GM18951 (cell line): Measurements from ENCODE around the gene TRIM64C.
"Not testable (repeated sequence)": the region's sequence is repeated elsewhere in the genome, so short reads cannot be mapped to it uniquely, and the experiment has no call there.

ENCODE experiments used
- in situ Hi-C: fragments of 300-500 bp; cut with MboI; formaldehyde crosslinking; loops from one replicate; pipeline ENCODE4 v1.12.0; 2022; ENCODE audit warnings: low sequenced_read_pairs, mixed read lengths, inconsistent platforms; ENCODE audit not compliant: unreplicated experiment

Gene TRIM64C, protein sequence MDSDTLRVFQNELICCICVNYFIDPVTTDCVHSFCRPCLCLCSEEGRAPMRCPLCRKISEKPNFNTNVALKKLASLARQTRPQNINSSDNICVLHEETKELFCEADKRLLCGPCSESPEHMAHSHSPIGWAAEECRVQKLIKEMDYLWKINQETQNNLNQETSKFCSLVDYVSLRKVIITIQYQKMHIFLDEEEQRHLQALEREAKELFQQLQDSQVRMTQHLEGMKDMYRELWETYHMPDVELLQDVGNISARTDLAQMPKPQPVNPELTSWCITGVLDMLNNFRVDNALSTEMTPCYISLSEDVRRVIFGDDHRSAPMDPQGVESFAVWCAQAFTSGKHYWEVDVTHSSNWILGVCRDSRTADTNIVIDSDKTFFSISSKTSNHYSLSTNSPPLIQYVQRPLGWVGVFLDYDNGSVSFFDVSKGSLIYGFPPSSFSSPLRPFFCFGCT

DNA sequence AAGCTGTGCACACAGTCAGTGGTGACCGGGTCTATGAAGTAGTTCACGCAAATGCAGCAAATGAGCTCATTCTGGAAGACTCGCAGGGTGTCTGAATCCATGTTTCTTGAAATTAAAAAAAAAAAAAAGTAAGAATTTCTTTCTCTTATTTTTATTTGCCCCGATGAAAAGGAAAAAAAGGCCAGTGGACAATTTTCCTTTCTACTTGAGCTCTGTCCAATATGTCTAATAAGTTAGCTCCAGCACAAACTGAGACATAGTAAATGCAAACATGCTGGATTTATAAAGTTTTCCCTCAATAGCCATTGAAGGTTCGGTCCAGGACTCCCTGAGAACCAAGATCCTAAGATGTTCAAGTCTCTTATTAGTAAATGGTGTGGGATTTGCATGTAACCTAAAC is at the start of gene TRIM64C:
Gene TRIM64C, minus strand, starts transcription at position 101 of the 400 bp plus-strand sequence. Its CDS starts 0 bp downstream, at position 101.
- in situ Hi-C loops, result not testable (repeated sequence)

DNA sequence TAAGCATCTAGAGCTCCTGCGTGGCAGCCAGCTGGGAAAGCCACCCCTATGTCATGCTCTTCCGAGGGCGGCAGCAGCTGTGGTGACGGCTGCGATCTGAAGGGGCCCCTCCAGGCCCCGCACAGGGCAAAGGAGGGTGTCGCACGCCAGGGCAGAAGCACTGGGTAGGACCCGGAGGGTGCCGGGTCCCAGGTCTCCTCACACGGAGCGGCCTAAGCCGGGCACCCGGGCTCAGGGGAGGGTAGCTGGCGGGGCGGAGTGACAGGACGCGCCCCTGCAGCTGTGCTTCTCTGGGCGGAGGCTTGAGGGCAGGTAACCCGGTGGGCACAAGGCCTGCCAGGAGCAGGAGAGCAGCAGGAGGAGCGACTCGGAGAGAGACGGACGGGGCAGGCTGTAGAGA is 43.4 kb upstream of the TRIM64C start:
- in situ Hi-C loops, result not testable (repeated sequence)

DNA sequence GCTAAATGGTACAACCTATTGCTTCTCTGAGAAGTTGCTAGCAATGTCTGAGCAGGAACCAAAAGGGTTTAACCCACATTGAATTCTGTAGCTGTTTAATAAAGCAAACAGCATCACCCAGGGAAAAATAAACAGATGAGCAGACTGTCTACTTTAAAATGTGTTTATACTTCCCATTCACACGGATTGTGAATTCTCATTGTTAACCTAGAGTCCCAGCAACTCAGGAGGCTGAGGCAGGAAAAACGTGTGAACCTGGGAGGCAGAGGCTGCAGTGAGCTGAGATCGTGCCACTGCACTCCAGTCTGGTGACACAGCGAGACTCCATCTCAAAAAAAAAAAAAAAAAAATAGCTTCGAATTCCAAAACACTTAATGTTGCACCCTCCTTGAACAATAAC is 11.0 kb upstream of the TRIM64C start:
- in situ Hi-C loops, result not testable (repeated sequence)

DNA sequence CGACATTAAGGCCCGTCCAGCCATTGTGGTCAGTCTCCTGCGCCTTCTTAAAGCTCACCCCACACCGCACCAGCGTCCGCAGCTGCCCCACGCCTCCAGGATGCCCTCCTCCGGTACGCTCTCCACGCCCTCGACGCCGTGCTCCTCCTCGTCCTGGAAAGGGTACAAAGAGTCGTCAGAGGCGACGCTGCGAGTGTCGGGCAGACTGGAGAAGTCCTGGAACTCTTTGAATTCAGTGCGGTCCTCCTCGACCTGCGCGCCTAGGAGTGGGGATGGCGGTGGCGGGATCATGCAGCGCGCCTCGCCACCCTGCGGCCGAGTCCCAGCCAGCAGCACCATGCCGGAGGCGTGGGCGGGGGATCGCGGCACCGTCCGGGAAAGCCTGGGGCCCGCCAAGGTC is 9.1 kb downstream of the TRIM64C start:
- in situ Hi-C loops, result not testable (repeated sequence)

DNA sequence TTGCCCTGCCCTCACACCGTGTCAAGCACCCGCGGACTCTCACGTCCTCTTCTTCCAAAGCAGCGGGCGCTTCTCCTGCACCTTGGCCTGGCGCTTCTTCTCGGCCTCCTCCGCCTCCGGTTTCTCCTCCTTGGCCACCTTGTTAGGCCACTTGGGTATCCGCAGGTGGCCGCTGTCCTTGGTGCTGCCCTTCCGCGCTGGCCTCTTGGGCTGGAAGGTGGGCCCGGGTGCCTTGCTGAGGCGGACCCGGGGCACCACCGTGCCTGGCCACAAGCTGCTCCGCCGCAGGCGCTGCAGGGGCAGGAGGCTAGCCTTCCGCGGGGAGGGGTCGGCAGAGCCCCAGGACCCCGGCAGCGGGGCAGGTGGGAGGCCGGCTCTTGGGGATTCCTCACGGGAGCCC is 10.7 kb downstream of the TRIM64C start:
- in situ Hi-C loops, result not testable (repeated sequence)

DNA sequence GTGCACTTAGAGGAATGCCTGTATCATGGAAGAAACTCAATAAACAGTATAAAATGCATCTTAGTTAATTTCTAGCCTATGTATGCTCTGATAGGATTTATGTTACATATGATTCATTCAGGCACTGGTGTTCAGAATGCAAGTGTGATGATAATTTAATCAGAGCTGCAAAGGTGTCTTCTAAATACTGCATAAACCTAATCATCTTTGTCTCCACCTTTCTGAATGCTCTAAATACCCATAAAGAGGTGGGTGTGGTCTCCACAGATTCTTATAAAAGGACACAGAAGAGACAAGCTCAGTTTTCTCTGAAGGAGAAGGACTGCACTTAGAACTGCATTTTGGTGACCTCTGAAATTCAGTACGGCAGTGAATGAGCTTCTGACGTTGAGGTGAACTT is 30.4 kb downstream of the TRIM64C start, which contains the start of gene TRIM49B:
Gene TRIM49B, plus strand, starts transcription at position 301 of the 400 bp plus-strand sequence. CDS start 2,777 bp downstream, outside the sequence.
- in situ Hi-C loops, result not testable (repeated sequence)
